Stimulated activated CD4-positive, alpha-beta T cell treated with anti-CD3 and anti-CD28 coated beads, Interleukin-15, amount 100 ng/mL, for 48 hours (primary cell): ENCODE results near the gene TMEM248.
"Not testable (repeated sequence)": the region's sequence is repeated elsewhere in the genome, so short reads cannot be mapped to it uniquely, and the experiment has no call there.

Experiments
- DNase-seq, 2 donors: peaks; one replicate each; pipeline ENCODE4 v3.0.0-alpha.2; 2020; ENCODE audit warnings: low read depth in 2 of 2

TMEM248 gene

DNA sequence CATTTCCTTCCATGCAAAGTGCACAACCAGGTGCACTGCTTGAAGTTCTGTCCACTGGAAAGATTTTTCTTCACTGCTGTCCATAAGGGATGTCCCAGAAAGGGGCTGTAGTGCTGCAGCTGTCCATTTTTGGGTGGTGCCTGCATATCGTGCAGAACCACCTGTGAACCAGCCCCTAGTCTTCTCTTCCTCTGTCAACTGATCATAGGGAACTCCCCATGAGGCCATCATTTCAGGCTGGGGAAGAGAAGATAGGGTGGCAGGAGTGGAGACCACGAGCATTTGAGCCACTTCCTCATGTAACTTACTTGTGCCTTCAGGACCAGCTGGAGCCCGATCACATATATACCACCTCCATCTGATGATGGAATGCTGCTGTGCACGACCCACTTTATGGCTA, 12.4 kb upstream of the TMEM248 start:
- DNase-seq: not testable (repeated sequence)

DNA sequence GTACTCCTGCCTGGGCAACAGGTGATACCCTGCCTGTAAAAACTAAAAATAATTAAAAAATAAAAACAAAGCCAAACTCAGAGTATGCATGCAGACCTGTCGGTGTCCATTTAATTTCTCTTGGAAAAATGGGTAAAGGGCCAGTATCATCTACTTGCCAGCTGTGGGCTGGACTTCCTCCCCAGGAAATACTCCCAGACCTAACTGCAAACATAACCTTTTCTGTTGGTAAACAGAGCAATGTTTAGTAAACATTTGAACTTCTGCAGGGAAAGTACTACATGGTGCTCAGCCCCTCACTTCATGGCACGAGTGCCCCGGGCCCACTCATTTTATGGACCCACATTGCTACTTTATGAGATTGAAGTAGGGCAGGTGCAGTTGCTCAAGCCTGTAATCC, 10.2 kb upstream of the TMEM248 start:
- DNase-seq: no peak

DNA sequence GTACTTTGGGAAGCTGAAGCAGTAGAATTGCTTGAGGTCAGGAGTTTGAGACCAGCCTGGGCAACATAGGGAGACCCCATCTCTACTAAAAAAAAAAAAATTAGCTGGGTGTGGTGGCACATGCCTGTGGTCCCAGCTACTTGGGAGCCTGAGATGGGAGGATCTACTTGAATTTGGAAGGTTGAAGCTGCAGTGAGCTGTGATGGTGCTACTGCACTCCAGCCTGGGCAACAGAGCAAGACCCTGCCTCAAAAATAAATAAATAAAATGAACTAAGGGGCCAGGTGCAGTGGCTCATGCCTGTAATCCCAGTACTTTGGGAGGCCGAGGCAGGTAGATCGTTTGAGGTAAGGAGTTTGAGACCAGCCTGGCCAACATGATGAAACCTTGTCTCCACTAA, 9.8 kb upstream of the TMEM248 start:
- not testable (repeated sequence) for DNase-seq

DNA sequence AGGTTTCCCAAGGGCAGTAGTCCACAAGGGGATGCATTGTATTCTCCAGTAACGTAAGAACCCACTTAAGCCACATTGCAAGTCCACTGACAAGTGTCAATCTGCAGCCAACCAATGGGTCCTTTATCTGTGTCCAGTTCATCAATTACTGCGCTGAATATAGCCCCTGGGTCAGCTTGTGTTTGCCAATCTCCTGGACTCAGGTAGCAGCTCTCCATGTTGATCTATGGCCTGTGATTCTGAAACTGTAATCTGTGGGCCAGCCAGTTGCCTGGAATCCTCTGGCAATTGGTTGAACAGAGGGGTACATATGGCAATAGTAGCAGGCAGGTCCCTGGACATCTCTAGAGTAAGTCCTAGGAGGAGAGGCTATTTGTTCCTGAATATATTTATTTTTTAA, 8.8 kb upstream of the TMEM248 start:
- no peak for DNase-seq

DNA sequence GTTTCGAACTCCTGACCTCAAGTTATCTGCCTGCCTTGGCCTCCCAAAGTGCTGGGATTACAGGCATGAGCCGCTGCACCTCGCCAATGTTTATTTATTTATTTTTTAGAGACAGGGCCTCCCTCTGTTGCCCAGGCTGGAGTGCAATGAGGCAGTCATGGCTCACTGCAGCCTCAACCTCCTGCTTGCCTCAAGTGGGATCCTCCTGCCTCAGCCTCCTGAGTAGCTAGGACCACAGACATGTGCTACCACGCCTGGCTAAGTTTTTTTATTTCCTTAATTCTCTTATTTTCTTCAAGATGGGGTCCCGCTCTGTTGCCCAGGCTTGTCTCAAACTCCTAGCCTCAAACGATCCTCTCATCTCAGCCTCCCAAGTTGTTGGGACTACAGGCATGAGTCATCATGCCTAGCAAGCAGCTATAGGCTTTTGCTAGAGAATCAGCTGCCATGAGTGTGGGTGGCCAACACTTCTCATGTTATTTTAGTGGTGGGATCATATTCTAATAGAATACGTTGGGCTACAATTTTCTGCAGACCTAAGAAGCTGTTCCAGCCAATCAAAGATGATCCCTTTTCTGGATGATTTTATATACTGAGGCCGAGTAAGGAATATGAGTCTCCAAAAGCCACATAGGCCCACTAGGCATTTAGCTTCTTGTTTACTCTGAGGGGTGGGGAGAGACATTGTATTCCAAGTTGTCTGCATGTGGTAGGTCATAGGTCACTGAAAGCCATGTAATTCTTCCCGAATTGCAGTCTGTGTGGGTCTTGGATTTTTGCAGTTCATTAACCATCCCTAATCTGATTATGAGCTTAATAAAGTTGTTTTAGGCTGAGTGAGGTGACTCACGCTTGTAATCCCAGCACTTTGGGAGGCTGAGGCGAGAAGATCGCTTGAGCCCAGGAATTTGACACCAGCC, 7.6 kb upstream of the TMEM248 start:
- DNase-seq: no peak

DNA sequence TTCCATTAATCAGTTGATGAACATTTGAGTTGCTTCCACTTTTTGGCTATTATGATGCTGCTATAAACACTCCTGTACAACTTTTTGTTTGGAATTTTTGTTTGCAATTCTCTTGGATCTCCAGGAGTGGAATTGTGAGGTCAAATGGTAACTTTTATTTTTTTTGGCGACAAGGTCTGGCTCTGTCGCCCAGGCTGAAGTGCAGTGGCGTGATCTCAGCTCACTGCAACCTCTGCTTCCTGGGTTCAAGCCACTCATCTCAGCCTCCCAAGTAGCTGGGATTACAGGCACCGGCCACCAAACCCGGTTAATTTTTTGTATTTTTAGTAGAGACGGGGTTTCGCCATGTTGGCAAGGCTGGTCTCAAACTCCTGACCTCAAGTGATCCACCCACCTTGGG, 3.1 kb upstream of the TMEM248 start:
- DNase-seq: not testable (repeated sequence)

DNA sequence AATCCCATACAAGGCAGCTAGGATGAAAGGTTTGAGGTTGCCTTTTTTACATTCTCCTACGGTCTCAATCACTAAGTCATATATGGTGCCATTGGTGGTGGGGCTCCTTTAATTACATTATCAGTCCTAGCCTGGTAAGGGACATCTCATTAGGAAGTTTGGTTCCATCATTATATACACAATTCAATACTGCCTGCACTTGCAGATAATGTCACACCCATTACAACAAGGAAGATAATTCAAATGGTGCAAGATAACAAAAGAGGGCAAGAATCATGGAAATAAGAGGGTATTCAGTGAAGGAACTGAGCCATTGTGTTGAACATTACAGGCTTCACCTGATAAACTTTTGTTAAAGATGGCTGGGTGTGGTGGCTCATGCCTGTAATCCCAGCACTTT, 1.7 kb upstream of the TMEM248 start:
- DNase-seq: no peak

DNA sequence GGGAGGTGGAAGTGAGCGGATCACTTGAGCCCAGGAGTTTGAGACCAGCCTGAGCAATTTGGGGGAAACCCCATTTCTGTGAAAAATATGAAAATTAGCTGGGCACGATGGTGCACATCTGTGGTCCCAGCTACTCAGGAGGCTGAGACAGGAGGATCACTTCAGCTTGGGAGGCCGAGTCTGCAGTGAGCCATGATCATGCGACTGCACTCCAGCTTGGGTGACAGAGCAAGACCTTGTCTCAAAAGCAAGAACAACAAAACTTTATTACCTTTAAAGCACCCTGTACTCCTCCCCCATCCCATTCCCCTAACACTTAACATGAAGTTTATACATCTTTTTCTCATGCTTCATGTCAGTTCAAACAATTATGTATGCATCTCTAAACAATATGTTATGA, 1.3 kb upstream of the TMEM248 start:
- no peak for DNase-seq

DNA sequence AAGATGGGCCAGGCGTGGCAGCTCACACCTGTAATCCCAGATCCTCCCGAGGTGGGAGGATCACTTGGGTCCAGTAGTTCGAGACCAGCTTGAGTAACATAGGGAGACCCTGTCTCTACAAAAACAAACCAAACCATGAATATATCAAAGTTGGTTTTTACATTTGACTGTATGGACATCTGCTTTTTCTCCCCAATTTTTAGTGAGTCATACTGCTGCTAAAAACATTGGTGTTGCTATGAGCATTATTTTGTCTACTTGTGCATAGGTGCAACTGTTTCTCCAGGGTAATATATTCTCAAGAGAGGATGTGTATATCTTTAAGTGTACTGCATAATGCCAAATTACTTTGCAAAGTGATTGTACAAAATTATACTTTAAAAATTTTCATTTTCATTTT, 769 bp upstream of the TMEM248 start:
- no peak for DNase-seq

DNA sequence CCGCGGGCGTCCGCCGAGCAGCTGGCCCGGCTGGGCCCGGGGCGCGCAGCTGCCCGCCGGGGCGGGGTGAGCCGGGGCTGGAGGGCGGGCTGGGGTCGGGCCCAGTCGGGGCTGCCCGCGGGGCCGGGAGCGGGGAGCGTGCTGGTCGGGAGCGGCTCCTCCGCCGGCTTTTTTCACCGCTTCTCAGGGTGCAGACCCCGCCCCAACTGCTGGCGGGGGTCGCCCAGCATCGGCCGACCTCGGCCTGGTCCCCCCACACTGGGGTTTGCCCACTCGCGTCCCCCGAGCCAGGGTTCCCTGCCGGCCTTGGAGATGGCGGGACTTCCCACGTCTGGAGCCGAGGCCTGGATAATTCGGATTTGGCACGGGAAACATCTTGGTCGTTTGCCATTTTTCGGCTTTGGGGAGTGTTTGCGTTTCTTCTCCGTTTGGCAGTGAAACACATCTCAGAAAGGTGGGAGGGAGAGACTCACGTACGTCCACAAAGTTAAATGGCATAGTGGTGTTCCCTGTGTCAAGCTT, 432 bp downstream of the TMEM248 start:
- no peak for DNase-seq

DNA sequence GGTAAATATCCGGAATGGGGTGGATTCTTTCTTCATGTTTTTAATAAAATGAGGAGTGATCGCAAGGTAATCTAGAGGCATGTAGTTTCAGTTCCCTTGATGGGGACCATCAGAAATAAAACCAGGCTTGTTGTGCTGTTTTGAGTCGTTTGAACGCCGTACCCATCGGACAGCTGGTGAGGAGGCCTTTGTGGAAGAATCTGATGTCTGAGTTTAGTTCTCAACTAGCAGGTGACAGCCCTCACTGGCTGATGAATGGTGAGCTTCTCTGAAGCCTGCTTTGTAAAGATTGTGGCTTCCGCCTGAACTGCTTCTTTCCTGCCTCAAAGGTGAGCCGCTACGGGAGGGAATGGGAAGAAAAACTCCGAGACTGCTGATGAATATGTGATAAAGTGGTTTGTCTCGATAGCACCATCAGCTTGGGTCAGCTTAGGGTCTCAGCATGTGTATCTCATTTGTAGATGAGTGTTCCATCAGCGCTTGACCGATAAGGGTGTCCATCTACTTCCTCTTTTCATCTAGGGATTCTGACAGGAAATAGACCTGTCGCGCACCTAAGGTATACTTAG, 977 bp downstream of the TMEM248 start:
- no peak for DNase-seq

DNA sequence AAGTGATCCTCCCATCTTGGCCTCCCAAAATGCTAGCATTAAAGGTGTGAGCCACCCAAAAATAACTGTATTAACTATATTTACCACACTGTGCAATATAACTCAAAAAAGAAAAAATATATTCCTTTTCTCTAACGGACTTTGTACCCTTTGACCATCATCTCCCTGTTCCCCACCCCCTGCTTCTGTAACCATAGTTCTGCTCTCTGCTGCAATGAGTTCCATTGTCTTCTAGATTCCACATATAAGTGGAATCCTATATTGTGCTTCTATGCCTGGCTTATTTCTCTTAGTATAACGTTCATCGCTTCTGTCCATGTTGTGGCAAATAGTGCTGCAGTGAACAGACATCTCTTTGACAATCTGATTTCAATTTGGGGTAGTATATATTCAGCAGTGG, 4.2 kb downstream of the TMEM248 start:
- no peak for DNase-seq

DNA sequence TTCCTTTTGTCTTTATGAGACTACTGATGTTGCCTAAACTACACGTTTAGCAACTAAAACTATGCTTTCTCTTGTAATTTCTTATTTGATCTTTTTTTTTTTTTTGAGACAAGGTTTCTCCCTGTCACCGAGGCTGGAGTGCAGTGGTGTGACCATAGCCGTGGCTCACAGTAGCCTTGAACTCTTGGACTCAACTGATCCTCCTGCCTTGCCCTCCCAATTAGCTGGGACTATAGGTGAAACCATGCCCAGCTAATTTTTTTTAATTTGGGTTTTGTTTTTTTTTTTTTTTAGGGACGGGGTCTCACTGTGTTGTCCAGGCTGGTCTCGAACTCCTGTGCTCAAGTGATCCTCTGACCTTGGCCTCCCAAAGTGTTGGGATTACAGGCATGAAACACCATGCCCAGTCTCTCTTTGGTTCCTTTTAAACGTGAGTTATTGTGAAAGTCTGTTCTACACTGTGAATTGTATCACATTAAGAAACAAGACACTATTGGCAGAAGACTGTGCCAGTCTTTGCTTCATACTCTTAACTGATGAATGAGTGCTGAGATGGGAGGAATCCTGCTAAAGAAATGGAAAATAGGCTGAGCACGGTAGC, 6.4 kb downstream of the TMEM248 start:
- no peak for DNase-seq

DNA sequence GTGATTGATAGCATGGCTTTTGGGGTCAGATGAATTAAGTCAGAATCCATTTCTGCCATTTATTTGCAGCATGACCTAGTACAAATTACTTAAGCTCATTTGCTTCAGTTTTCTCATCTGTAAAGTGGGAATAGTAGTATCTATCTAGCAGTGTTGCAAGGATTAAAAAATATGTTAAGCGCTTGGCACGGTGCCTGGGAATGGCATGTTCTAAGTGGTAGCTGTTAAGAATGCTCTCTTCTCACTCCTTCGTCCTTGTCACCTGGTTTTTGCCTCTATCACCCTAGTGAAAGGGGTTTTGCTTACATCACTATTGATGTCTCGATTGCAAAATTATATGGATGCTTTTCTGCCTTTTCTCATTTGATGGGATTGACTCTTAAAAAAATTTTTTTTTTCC, 7.4 kb downstream of the TMEM248 start:
- no peak for DNase-seq

DNA sequence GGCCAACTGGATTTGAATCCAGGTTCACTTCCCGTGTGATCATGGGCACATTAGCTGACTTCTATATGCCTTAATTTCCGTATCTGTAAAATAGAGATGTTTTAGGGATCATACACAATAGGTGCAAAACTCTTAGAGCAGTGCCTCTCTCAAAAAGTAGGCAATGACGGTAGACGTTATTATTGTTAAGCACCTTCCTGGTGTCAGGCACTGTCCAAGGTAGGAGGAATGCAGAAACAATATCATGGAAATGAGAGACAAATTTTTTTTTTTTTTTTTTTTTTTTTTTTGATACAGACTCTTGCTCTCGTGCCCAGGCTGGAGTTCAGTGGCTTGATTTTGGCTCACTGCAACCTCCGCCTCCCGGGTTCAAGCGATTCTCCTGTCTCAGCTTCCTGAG, 8.1 kb downstream of the TMEM248 start:
- DNase-seq: no peak

DNA sequence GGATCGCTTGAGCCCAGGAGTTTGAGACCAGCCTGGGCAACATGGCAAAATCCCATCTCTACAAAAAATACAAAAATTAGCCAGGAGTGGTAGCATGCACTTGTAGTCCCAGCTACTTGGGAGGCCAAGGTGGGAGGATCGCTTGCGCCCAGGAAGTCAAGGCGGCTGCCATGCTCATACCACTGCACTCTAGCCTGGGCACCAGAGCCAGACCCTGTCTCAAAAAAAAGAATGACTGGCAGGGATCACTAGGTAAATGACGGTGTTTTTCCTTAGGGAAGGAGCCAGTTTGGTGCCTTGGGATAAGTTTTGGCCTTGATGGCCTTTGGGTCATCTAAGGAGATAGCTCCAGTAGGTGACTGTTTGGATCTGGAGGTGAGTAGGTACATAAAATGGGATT, 8.9 kb downstream of the TMEM248 start:
- no peak for DNase-seq

DNA sequence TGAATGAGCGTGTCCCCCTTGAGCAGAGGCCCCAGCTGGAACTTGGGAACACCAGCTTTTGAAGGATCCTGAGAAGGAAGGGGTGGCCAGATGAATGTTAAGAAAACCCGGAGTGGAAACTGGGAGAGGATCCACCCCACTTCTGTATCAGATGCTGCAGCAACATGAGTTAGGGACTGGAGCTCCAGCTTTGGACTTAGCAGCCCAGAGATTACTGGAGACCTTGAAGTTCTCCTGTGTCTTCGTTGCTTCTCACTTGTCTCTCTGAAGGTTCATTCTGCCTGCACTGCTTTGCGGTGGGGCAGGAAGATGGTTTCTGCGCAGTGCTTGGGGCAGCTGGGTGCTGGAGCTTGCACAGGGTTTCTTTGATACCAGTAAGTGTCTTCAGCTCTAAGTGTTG, 9.3 kb downstream of the TMEM248 start:
- DNase-seq: no peak

DNA sequence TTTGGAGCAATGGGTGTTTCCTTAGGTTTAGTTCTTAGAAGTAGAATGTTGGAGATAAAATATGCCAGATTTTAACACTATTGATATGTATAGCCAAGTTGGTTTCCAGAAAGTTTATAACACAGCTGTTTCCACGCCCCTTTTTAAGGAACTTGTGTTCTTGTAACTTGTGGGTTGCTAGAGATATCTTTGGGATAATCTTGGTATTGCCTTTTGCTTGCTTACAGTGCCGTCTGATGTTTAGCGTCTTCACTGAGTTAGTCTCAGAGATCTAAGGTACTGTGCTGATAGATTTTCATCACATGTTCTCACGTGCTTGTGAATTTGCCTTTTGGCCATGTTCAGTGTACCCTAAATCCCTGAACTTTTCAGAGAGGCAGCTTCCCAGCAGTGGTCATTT, 12.4 kb downstream of the TMEM248 start:
- no peak for DNase-seq

DNA sequence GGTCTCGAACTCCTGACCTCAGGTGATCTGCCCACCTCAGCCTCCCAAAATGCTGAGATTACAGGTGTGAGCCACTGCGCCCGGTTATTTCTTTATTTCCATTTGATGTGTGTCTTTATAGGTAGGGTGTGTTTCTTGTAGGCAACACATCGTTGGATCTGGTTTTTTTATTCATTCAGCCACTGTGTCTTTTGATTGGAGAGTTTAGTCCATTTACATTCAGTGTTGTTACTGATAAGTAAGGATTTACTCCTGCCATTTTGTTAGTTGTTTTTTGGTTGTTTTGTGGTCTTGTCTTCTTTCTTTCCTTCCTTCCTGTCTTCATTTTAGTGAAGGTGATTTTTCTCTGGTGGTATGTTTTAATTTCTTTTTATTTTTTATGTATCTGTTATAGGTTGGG, 16.9 kb downstream of the TMEM248 start:
- no peak for DNase-seq

DNA sequence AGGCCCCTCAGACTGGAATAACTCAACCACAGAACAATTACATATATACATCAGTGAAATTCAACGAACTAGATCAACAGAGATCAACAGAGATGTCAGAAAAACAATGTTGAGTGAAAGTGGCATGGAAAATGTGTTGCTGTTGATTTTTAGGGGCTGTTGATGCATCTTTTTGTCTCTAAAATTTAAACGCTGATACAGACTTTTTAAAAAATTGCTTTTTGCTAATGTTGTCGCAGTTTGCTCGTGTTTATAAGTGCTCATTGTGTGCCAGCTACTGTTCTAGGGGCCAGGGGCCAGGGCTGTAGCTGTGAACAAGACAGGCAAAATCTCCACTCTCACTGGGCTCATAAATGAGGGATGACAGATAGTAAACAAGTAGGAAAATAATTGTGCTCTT, 18.3 kb downstream of the TMEM248 start:
- no peak for DNase-seq

DNA sequence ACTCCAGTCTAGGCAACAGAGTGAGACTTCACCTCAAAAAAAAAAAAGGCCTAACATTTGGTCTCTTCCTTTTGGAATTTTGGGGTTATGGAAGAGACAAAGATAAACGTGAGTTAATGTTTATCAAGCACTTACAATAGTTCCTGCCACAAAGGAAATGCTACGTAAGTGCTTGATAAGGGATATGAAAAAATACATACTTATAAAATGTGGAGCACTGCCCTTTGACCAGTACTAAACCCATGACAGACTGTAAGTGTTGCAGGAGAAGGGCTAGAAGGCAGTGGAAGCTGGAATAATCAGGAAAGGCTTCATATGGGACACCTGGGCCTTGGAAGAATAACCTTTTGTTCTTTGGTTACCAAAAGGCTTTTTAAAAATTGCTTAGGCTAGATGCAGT, 25.5 kb downstream of the TMEM248 start:
- DNase-seq: no peak

DNA sequence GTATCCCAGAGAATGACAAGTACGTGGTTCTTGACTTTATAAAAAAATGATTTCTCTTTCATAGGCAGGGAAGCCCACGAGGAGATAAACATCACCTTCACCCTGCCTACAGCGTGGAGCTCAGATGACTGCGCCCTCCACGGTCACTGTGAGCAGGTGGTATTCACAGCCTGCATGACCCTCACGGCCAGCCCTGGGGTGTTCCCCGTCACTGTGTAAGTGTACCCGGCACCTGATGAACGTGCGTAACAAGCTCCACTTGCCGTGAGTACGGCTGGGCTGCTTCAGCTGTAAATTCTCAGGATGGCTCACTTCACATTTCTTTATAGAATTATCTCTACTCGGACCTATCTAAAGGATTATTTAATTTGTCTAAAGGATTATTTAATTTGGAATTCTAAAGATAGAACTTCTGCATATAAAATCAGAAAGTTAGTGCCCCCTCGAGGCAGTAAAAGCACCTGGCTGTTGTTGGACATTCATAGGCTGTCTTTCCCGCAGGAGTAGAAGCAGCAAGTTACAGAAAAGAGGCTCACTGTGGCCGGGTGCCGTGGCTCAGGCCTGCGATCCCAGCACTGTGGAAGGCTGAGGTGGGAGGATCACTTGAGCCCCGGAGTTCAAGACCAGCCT, 27.6 kb downstream of the TMEM248 start:
- DNase-seq: no peak
